ENCODE data around the gene CSPG4.
"Not testable (repeated sequence)": the region's sequence is repeated elsewhere in the genome, so short reads cannot be mapped to it uniquely, and the experiment has no call there.

- TF ChIP-seq POLR2AphosphoS5, POLR2A, CTCF (IDR thresholded peaks at IDR 0.05): not testable (repeated sequence)
Measured at GRCh38 chr15:75762357-75762718, 49.7 kb upstream of the CSPG4 start.
